Mesodermal cell (in vitro differentiated cells): Measurements from ENCODE around the gene MECP2.

Experiments used
- H3K27ac ChIP-seq: 2 replicates; pipeline ENCODE4 v1.7.0; 2013; ENCODE audit warnings: mild to moderate bottlenecking, low read depth, low read length, moderate library complexity; ENCODE audit not compliant: severe bottlenecking
- H3K36me3 ChIP-seq: 2 replicates; pipeline ENCODE4 v1.7.1; 2013; ENCODE audit warnings: mild to moderate bottlenecking, low read length, moderate library complexity; ENCODE audit not compliant: control insufficient read depth, insufficient read depth
- H3K4me1 ChIP-seq: one replicate; pipeline ENCODE4 v1.7.1; 2013; ENCODE audit warnings: mild to moderate bottlenecking, low read length; ENCODE audit not compliant: insufficient read depth, control insufficient read depth, poor library complexity, severe bottlenecking
- H3K4me3 ChIP-seq: 2 replicates; pipeline ENCODE4 v1.7.0; 2013; ENCODE audit warnings: low read length, control low read depth, mild to moderate bottlenecking; ENCODE audit not compliant: insufficient read depth, poor library complexity, severe bottlenecking; ENCODE audit errors: extremely low read depth
- H3K9me3 ChIP-seq: 2 replicates; pipeline ENCODE4 v1.7.1; 2013; ENCODE audit warnings: mild to moderate bottlenecking, low read length, moderate library complexity; ENCODE audit not compliant: control insufficient read depth
- WGBS, 2 experiments: methylation state at CpG; one replicate each; pipeline ENCODE4 v1.1.5; 2013; ENCODE audit warnings: missing lambda C conversion rate in 2 of 2; ENCODE audit not compliant: insufficient coverage in 2 of 2; 5-methylcytosine and 5-hydroxymethylcytosine counted together

The MECP2 gene

GRCh38 chrX:154024271-154024670, 73.2 kb downstream of the MECP2 start:
- Histone ChIP-seq H3K27ac (no peak overlapping the region), H3K9me3 (no peaks in the 10 kb centered on the region), H3K36me3 (peaks cover 8% of the 10 kb centered on the region), H3K4me1 (peaks cover 16% of the 10 kb centered on the region), H3K4me3 (no peak overlapping the region)
- 89 to 97% methylated on average over 6 to 12 of the region's 15 CpGs for WGBS, 2 experiments

GRCh38 chrX:154023276-154024000, 74.1 kb downstream of the MECP2 start:
- Histone ChIP-seq H3K4me1 (peaks cover 16% of the 10 kb centered on the region), H3K4me3 (no peak overlapping the region), H3K9me3 (no peaks in the 10 kb centered on the region), H3K27ac (peak overlapping the region; percentile 5), H3K36me3 (peaks cover 5% of the 10 kb centered on the region)
- WGBS, 2 experiments = 90 to 93% methylated on average over 12 to 13 of the region's 27 CpGs

GRCh38 chrX:154022108-154022507, 75.4 kb downstream of the MECP2 start:
- Histone ChIP-seq H3K27ac (no peak overlapping the region), H3K4me3 (no peak overlapping the region)
- WGBS, 2 experiments = 100% methylated on average over 1 to 2 of the region's 5 CpGs

GRCh38 chrX:154021131-154021611, 76.3 kb downstream of the MECP2 start:
- peaks cover 15% of the 10 kb centered on the region for H3K36me3 ChIP-seq
- H3K27ac ChIP-seq = peak overlapping the region; percentile 60
- H3K9me3 ChIP-seq = no peaks in the 10 kb centered on the region
- 93 to 96% methylated on average over 3 to 4 of the region's 11 CpGs for WGBS, 2 experiments
- peaks cover 16% of the 10 kb centered on the region for H3K4me1 ChIP-seq
- no peak overlapping the region for H3K4me3 ChIP-seq

More at GRCh38 chrX:154022108-154022507, 75.4 kb downstream of the MECP2 start:
- Histone ChIP-seq H3K4me1 (peaks cover 16% of the 10 kb centered on the region), H3K9me3 (no peaks in the 10 kb centered on the region), H3K36me3 (peaks cover 6% of the 10 kb centered on the region)

GRCh38 chrX:154020536-154021115, 76.9 kb downstream of the MECP2 start:
- WGBS, 2 experiments = 88 to 92% methylated on average over 3 to 7 of the region's 9 CpGs
- peak overlapping the region; percentile 60 for H3K27ac ChIP-seq
- H3K4me1 ChIP-seq = peaks cover 16% of the 10 kb centered on the region
- H3K4me3 ChIP-seq = peak overlapping the region; percentile 26
- no peaks in the 10 kb centered on the region for H3K9me3 ChIP-seq
- peaks cover 20% of the 10 kb centered on the region for H3K36me3 ChIP-seq

GRCh38 chrX:154019633-154020528, 77.6 kb downstream of the MECP2 start, which contains the start of gene IRAK1:
TSS of gene IRAK1 (minus strand) at chrX:154019902. CDS start at chrX:154019812, 90 bp downstream.
- H3K27ac ChIP-seq = peak within 1 kb of the TSS; percentile 59

GRCh38 chrX:154019061-154019621, 78.4 kb downstream of the MECP2 start:
- peak overlapping the region; percentile 41 for H3K27ac ChIP-seq
- H3K36me3 ChIP-seq = peaks cover 25% of the 10 kb centered on the region
- H3K9me3 ChIP-seq = no peaks in the 10 kb centered on the region
- 62% methylated on average over 17 of the region's 45 CpGs; no CpG with 5 or more reads in 1 of the 2 experiments for WGBS, 2 experiments
- H3K4me3 ChIP-seq = peak overlapping the region; percentile 29
- H3K4me1 ChIP-seq = peaks cover 16% of the 10 kb centered on the region

More at GRCh38 chrX:154019633-154020528, 77.6 kb downstream of the MECP2 start, which contains the start of gene IRAK1:
- peak within 1 kb of the TSS; percentile 29 for H3K4me3 ChIP-seq
- 22 to 25% methylated on average over 21 to 24 of the region's 99 CpGs for WGBS, 2 experiments
- peaks cover 25% of the 10 kb centered on the region for H3K36me3 ChIP-seq
- H3K4me1 ChIP-seq = peaks cover 16% of the 10 kb centered on the region
- H3K9me3 ChIP-seq = no peaks in the 10 kb centered on the region

- Histone ChIP-seq H3K27ac (no peak overlapping the region), H3K36me3 (peaks cover 28% of the 10 kb centered on the region), H3K4me3 (peak overlapping the region; percentile 29), H3K4me1 (peaks cover 16% of the 10 kb centered on the region), H3K9me3 (no peaks in the 10 kb centered on the region)
- 100% methylated on average over 2 of the region's 15 CpGs; no CpG with 5 or more reads in 1 of the 2 experiments for WGBS, 2 experiments
Measured at GRCh38 chrX:154018518-154019060, 78.9 kb downstream of the MECP2 start.

- H3K27ac ChIP-seq = no peak overlapping the region
- H3K4me1 ChIP-seq = peaks cover 19% of the 10 kb centered on the region
- H3K9me3 ChIP-seq = no peaks in the 10 kb centered on the region
- peaks cover 28% of the 10 kb centered on the region for H3K36me3 ChIP-seq
- 95 to 100% methylated on average over 7 to 14 of the region's 26 CpGs for WGBS, 2 experiments
- H3K4me3 ChIP-seq = no peak overlapping the region
Measured at GRCh38 chrX:154017766-154018517, 79.6 kb downstream of the MECP2 start.
